HG03159 (cell line): Measurements from ENCODE around the gene FNIP1.
"Not testable (repeated sequence)": the region's sequence is repeated elsewhere in the genome, so short reads cannot be mapped to it uniquely, and the experiment has no call there.

ENCODE experiments used
- ATAC-seq: cut with Tn5 transposase; IDR thresholded peaks from one replicate; pipeline ENCODE4 v1.9.1; 2021; ENCODE audit warnings: mild to moderate bottlenecking, moderate library complexity; ENCODE audit not compliant: unreplicated experiment

Gene FNIP1

GRCh38 chr5:131754363-131754762 lies 42.5 kb downstream of the FNIP1 start:
- ATAC-seq: no peak

- ATAC-seq: no peak
Measured at GRCh38 chr5:131751506-131751905, 45.3 kb downstream of the FNIP1 start.

GRCh38 chr5:131749723-131750470 lies 46.9 kb downstream of the FNIP1 start:
- ATAC-seq: no peak

GRCh38 chr5:131749138-131749537 lies 47.7 kb downstream of the FNIP1 start:
- ATAC-seq: no peak

GRCh38 chr5:131747180-131748105 lies 49.4 kb downstream of the FNIP1 start:
- peak; percentile 86 for ATAC-seq

GRCh38 chr5:131746423-131746822 lies 50.4 kb downstream of the FNIP1 start:
- no peak for ATAC-seq

GRCh38 chr5:131745703-131746102 lies 51.1 kb downstream of the FNIP1 start:
- no peak for ATAC-seq

GRCh38 chr5:131745155-131745554 lies 51.7 kb downstream of the FNIP1 start:
- ATAC-seq: no peak

GRCh38 chr5:131740477-131740876 lies 56.3 kb downstream of the FNIP1 start:
- ATAC-seq: no peak

GRCh38 chr5:131735393-131735792 lies 61.4 kb downstream of the FNIP1 start:
- no peak for ATAC-seq

- not testable (repeated sequence) for ATAC-seq
Measured at GRCh38 chr5:131734939-131735338, 61.9 kb downstream of the FNIP1 start.

- ATAC-seq: not testable (repeated sequence)
Measured at GRCh38 chr5:131729292-131729691, 67.5 kb downstream of the FNIP1 start.

GRCh38 chr5:131724089-131724488 lies 72.7 kb downstream of the FNIP1 start:
- ATAC-seq: not testable (repeated sequence)

GRCh38 chr5:131720714-131721113 lies 76.1 kb downstream of the FNIP1 start:
- no peak for ATAC-seq

- ATAC-seq: no peak
Measured at GRCh38 chr5:131719564-131719963, 77.3 kb downstream of the FNIP1 start.

GRCh38 chr5:131718487-131719014 lies 78.3 kb downstream of the FNIP1 start:
- ATAC-seq: no peak

GRCh38 chr5:131717164-131717563 lies 79.7 kb downstream of the FNIP1 start:
- ATAC-seq: not testable (repeated sequence)

GRCh38 chr5:131716650-131717049 lies 80.2 kb downstream of the FNIP1 start:
- ATAC-seq: no peak

GRCh38 chr5:131710391-131710790 lies 86.4 kb downstream of the FNIP1 start:
- ATAC-seq: no peak

- no peak for ATAC-seq
Measured at GRCh38 chr5:131709043-131709442, 87.8 kb downstream of the FNIP1 start.

GRCh38 chr5:131706281-131706680 lies 90.5 kb downstream of the FNIP1 start:
- ATAC-seq: no peak

GRCh38 chr5:131694926-131695325 lies 101.9 kb downstream of the FNIP1 start:
- ATAC-seq: no peak
